Measurements from ENCODE around the gene FUZ. TPM values are rescaled to one million over a fixed set of nuclear protein-coding genes. Genes with fewer than 3 reads are reported as not detected.
A peak's percentile ranks its signal among the peaks of the same experiment; 100 is the strongest.

The FUZ gene
- total and polyA plus RNA-seq, 2 of the 4 experiments (the other 2 are of a cell fraction) = 12.1 to 14.3 TPM

DNA sequence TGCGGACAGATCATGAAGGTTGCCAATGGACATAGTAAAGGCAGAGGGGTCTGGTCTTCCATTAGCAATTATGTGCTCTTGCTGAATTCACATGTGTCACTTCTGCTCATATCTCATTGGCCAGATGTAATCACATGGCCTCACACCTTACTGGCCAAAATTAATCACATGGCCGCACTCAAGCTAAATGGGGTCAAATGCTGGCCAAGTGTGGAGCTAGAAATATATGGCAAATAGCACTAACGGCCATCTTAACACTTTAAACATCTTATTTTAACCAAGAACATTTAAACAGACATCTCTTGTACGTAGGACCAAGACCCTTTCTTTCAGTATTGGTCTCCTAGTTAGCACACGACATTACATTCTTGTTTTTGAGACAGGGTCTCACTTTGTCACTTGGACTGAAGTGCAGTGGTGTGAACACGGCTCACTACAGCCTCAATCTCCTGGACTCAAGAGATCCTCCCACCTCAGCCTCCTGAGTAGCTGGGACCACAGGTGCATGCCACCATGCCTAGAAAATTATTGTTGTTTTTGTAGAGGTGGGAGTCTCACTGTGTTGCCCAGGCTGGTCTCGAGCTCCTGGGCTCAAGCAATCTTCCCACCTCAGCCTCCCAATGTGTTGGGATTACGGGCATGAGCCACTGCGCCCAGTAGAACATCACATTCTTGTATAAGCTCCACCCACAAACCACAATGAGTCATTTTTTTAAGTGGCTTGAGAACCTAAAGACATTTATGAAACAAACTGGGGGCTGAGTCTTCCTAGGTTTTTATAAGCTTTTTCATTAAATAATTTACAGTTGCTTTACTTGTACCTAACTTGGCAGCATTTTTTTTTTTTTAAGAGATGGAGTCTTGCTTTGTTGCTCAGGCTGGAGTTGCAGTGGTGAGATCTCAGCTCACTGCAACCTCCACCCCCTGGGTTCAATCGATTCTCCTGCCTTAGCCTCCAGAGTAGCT lies 34.9 kb upstream of the FUZ start:
- POLR2A ChIA-PET (ENCODE audit: unreplicated experiment) = interaction anchor here (0.6 kb wide), 2 partner anchors 92 to 132 kb away, joined by 3 to 7 read pairs; no protein-coding TSS in a partner anchor

More for the DNA sequence above, 34.9 kb upstream of the FUZ start:
- Histone ChIP-seq H3K4ac (ENCODE audit: low read depth, low read length) (peak overlapping the region; percentile 70), H3K79me1 (ENCODE audit: low read depth in 1 of 2, low read length in 2 of 2) (peaks cover 27 to 62% of the 10 kb centered on the region in 2 experiments), H4K8ac (ENCODE audit: low read depth in 2 of 2, low read length in 2 of 2) (no peak overlapping the region), H2BK15ac (ENCODE audit: low read depth, low read length) (peak overlapping the region; percentile 12; the same call in 1 of the 3 replicates), H3K14ac (replicated peaks; ENCODE audit: low read depth, low read length) (peak overlapping the region; percentile 55; the same call in 1 of the 2 replicates), H2BK5ac (ENCODE audit: low read depth, low read length, poor library complexity, severe bottlenecking) (peak overlapping the region; percentile 69), H3K4me3 (ENCODE audit: insufficient read depth, low read depth, low read length) (no peak overlapping the region), H3K27ac (ENCODE audit: insufficient read depth, low read length) (no peak overlapping the region; the same call in 1 of the 2 replicates), H4K91ac (ENCODE audit: insufficient read depth, low read depth, low read length) (peak overlapping the region; percentile 25; the same call in 1 of the 2 replicates), H3K9me3 (ENCODE audit: control insufficient read depth, insufficient read depth, low read length) (no peaks in the 10 kb centered on the region), H3K56ac (ENCODE audit: extremely low read depth, insufficient read depth, low read length) (no peak overlapping the region), H2AK5ac (ENCODE audit: low read depth, low read length) (peak overlapping the region; percentile 29; the same call in 1 of the 2 replicates), H2AK9ac (replicated peaks; ENCODE audit: low read depth, low read length, poor library complexity) (no peak overlapping the region), H4K5ac (ENCODE audit: low read depth, low read length) (peak overlapping the region; percentile 47; the same call in 1 of the 2 replicates), H2BK20ac (ENCODE audit: low read depth, low read length) (peak overlapping the region; percentile 58), H3K23ac (ENCODE audit: low read depth, low read length) (peak overlapping the region; percentile 43; the same call in 1 of the 2 replicates), H3K18ac (ENCODE audit: low read depth, low read length) (peak overlapping the region; percentile 10; the same call in 1 of the 2 replicates), H2BK120ac (ENCODE audit: low read depth, low read length) (no peak overlapping the region), H2AFZ (replicated peaks; ENCODE audit: low read length, poor library complexity) (no peak overlapping the region), H4K20me1 (ENCODE audit: insufficient read depth, low read length) (peaks cover 22% of the 10 kb centered on the region), H3K36me3 (ENCODE audit: control insufficient read depth, insufficient read depth, low read length) (0 out of 2 replicates have a peak, but pooled peaks cover 3% of the 10 kb centered on the region), H3K4me1 (ENCODE audit: control insufficient read depth, insufficient read depth, low read length) (peaks cover 14% of the 10 kb centered on the region), H3K27me3 (ENCODE audit: control insufficient read depth, insufficient read depth, low read length) (no peaks in the 10 kb centered on the region), H3K9me1 (ENCODE audit: insufficient read depth, low read length) (peaks cover 20% of the 10 kb centered on the region), H3K4me2 (ENCODE audit: low read depth, low read length) (peak overlapping the region; percentile 36; the same call in 1 of the 2 replicates), H3K9ac (ENCODE audit: low read depth, low read length) (no peak overlapping the region)
- CTCF ChIA-PET = interaction anchor here (0.6 to 0.9 kb wide), 3 partner anchors 9 to 375 kb away, joined by 3 read pairs; no protein-coding TSS in a partner anchor
- dilution Hi-C loops (cut with HindIII; ENCODE audit: low sequenced_read_pairs, unreplicated experiment) = no loop called here
- intact Hi-C loops (cut with micrococcal nuclease) = loop anchor here (2.0 kb wide), 1 partner anchor 29 kb away; the partner anchor contains the start of gene MED25
- TF ChIP-seq BHLHE40 (IDR thresholded peaks at IDR 0.05; ENCODE audit: low read depth, low read length) (0 out of 2 replicates have a peak, but pooled peaks have one; percentile 36), MXI1 (IDR thresholded peaks at IDR 0.05; ENCODE audit: borderline replicate concordance, low read depth, low read length) (no peak), FOS (IDR thresholded peaks at IDR 0.05; ENCODE audit: low read depth, low read length) (peak; percentile 53; the same call in 1 of the 2 replicates), MAFK (IDR thresholded peaks at IDR 0.05; ENCODE audit: low read depth, low read length) (no peak), RCOR1 (IDR thresholded peaks at IDR 0.05; ENCODE audit: insufficient replicate concordance, low read length) (no peak)
- TF ChIP-seq, protein P1, sequence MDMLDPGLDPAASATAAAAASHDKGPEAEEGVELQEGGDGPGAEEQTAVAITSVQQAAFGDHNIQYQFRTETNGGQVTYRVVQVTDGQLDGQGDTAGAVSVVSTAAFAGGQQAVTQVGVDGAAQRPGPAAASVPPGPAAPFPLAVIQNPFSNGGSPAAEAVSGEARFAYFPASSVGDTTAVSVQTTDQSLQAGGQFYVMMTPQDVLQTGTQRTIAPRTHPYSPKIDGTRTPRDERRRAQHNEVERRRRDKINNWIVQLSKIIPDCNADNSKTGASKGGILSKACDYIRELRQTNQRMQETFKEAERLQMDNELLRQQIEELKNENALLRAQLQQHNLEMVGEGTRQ (IDR thresholded peaks at IDR 0.05; ENCODE audit: low read depth, low read length) = peak; percentile 78
- ATAC-seq (ENCODE audit: low read depth) = 0 out of 2 replicates have a peak, but pooled peaks have one; percentile 4
- WGBS, 2 experiments (ENCODE audit: extremely low coverage in 2 of 2, insufficient read length in 1 of 2) = 100% methylated on average over 1 of the region's 10 CpGs; no CpG with 5 or more reads in 1 of the 2 experiments
- no TSS peak for BruUV-seq (replicated peaks)
- in situ Hi-C loops (cut with MboI; ENCODE audit: low sequenced_read_pairs) = no loop called here
- DNase-seq = peak; percentile 91

Data from IMR-90 (cell line).